ENCODE data around the gene LRRC37A.
A peak's percentile ranks its signal among the peaks of the same experiment; 100 is the strongest.
"Not testable (repeated sequence)": the region's sequence is repeated elsewhere in the genome, so short reads cannot be mapped to it uniquely, and the experiment has no call there.

Gene LRRC37A

GRCh38 chr17:46294831-46295230 is at the start of gene LRRC37A:
LRRC37A (plus strand) TSS chr17:46295131; CDS start chr17:46295134, 3 bp downstream.
- not testable (repeated sequence) for H3K4me3 ChIP-seq (ENCODE audit: low read length); DNase-seq (ENCODE audit: low read depth)

- H3K4me3 ChIP-seq (ENCODE audit: low read length); DNase-seq (ENCODE audit: low read depth): not testable (repeated sequence)
These were observed 45.8 kb upstream of the LRRC37A start for GRCh38 chr17:46249153-46249552.

DNA sequence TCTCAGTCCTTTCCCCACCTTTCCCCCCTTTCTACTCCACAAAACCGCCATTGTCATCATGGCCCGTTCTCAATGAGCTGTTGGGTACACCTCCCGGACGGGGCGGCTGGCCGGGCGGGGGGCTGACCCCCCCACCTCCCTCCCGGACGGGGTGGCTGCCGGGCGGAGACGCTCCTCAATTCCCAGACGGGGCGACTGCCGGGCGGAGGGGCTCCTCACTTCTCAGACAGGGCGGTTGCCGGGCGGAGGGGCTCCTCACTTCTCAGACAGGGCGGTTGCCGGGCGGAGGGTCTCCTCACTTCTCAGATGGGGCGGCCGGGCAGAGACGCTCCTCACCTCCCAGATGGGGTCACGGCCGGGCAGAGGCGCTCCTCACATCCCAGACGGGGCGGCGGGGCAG is 42.1 kb upstream of the LRRC37A start:
- DNase-seq (ENCODE audit: low read depth); H3K4me3 ChIP-seq (ENCODE audit: low read length): not testable (repeated sequence)

GRCh38 chr17:46253722-46254121 is 41.2 kb upstream of the LRRC37A start:
- TF ChIP-seq, protein P1, sequence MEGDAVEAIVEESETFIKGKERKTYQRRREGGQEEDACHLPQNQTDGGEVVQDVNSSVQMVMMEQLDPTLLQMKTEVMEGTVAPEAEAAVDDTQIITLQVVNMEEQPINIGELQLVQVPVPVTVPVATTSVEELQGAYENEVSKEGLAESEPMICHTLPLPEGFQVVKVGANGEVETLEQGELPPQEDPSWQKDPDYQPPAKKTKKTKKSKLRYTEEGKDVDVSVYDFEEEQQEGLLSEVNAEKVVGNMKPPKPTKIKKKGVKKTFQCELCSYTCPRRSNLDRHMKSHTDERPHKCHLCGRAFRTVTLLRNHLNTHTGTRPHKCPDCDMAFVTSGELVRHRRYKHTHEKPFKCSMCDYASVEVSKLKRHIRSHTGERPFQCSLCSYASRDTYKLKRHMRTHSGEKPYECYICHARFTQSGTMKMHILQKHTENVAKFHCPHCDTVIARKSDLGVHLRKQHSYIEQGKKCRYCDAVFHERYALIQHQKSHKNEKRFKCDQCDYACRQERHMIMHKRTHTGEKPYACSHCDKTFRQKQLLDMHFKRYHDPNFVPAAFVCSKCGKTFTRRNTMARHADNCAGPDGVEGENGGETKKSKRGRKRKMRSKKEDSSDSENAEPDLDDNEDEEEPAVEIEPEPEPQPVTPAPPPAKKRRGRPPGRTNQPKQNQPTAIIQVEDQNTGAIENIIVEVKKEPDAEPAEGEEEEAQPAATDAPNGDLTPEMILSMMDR (conservative IDR thresholded peaks at IDR 0.05; ENCODE audit: low read depth, low read length) = peak; percentile 60
- not testable (repeated sequence) for DNase-seq (ENCODE audit: low read depth); H3K4me3 ChIP-seq (ENCODE audit: low read length)

DNA sequence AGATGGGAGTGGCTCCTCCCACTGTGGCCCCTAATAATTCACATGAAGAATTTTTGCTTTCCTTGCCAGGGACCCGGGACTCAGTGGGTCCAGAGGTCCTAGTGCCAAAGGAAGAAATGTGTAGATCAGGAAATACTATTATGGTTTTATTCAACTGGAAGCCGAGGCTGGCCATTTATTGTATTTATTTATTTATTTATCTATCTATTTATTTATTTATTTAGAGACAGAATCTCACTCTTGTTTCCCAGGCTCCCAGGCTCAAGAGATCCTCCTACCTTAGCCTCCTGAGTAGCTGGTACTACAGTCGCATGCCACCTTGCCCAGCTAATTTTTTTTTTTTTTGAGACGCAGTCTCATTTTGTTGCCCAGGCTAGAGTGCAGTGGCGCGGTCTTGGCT is 40.7 kb upstream of the LRRC37A start:
- not testable (repeated sequence) for H3K4me3 ChIP-seq (ENCODE audit: low read length); DNase-seq (ENCODE audit: low read depth)

GRCh38 chr17:46256369-46256768 is 38.6 kb upstream of the LRRC37A start:
- DNase-seq (ENCODE audit: low read depth); H3K4me3 ChIP-seq (ENCODE audit: low read length): not testable (repeated sequence)

GRCh38 chr17:46259845-46260661 is 34.9 kb upstream of the LRRC37A start:
- not testable (repeated sequence) for DNase-seq (ENCODE audit: low read depth); H3K4me3 ChIP-seq (ENCODE audit: low read length)

GRCh38 chr17:46262271-46262670 is 32.7 kb upstream of the LRRC37A start:
- TF ChIP-seq, protein P1 (conservative IDR thresholded peaks at IDR 0.05; ENCODE audit: low read depth, low read length) = no peak
- no peak for DNase-seq (ENCODE audit: low read depth)
- H3K4me3 ChIP-seq (ENCODE audit: low read length) = no peak overlapping the region

DNA sequence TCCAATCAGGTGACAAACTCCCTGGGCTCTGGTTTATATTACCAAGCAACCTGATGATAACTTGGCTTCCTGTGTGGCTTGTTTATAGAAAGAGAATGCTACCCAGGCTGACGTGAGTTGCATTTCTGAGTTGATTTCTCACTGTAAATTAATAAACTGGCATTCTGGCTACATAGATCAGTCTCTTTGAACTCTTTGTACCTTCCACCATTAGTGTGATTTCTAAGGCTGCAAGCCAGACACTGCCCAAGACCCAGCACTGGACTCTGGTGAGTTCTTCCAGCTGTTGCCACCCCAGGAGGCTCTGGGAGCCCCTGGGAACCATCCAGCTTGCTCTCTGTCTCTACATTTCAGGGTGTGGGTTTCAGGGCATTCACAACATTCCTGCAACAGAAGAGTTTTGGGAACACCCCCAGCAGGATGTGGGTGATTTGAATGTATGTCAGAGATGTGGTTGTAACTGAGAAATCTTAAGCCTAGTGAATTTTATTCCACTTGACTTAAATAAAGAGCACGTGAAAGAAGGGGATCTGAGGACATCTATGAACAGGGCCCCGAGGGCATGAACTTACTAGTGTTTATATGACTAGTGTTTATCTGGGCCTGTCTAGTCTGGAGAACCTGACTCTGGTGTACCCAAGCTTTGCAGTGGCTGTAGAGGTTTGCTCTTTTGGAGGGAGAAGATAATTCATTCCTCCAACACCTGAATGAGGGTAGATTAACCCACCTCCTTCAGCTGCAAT is 30.3 kb upstream of the LRRC37A start:
- TF ChIP-seq, protein P1 (conservative IDR thresholded peaks at IDR 0.05; ENCODE audit: low read depth, low read length) = no peak
- H3K4me3 ChIP-seq (ENCODE audit: low read length) = no peak overlapping the region
- peak; percentile 76 for DNase-seq (ENCODE audit: low read depth)

DNA sequence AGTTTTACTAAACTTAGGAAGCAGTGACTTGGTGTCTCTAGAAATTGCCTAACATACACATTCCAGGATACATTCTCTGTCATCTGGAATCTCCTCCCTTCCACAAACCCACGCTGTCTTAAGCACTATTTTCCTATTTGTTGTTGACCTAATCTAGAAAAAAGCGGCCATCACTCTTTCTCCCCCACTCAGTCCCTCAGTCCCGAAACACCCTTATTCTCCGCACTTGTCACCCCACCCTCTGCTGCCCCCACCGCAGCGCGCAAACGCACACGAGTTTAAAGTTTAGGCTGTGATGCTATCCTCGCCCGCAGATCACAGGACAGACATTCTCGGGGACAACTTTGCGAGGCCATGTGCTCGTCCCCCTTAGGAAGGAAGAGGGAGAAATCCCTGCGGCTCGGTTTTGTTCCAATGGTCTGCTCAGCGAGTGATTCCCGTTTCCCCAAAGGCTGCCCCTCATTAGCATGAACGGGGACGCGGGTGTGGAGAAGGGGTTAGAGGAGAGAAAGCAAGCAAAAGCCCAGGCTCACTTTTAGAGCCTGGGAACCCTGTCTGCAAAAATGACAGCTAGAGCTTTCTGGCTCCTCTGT is 28.8 kb upstream of the LRRC37A start:
- peak overlapping the region; percentile 52 for H3K4me3 ChIP-seq (ENCODE audit: low read length)
- DNase-seq (ENCODE audit: low read depth) = not testable (repeated sequence)

Data from retinal pigment epithelial cell (primary cell).